ENCODE data around the gene IL5RA.

Gene IL5RA, protein sequence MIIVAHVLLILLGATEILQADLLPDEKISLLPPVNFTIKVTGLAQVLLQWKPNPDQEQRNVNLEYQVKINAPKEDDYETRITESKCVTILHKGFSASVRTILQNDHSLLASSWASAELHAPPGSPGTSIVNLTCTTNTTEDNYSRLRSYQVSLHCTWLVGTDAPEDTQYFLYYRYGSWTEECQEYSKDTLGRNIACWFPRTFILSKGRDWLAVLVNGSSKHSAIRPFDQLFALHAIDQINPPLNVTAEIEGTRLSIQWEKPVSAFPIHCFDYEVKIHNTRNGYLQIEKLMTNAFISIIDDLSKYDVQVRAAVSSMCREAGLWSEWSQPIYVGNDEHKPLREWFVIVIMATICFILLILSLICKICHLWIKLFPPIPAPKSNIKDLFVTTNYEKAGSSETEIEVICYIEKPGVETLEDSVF

DNA sequence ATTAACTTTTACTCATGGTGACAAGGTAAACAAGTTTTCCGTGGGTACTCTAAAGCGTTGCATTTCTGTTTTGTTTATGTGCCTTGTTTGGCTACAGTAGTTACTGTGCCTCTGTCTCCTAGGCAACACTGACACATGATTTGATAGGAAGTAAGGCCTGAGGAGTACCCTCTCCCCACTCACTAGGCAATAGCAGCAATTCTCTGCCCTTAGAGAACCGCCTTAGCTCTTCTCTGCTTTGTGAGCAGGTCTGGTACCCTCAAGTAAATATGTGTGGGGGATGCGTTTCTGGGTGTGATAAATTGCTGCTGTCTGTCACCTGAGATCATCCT is at the start of gene IL5RA:
IL5RA (minus strand) TSS at position 76 of the 332 bp plus-strand sequence. CDS start 5,390 bp downstream, outside the sequence.
- FAIRE-seq (no peak), DNase-seq (ENCODE audit: low spot score) (no peak)

DNA sequence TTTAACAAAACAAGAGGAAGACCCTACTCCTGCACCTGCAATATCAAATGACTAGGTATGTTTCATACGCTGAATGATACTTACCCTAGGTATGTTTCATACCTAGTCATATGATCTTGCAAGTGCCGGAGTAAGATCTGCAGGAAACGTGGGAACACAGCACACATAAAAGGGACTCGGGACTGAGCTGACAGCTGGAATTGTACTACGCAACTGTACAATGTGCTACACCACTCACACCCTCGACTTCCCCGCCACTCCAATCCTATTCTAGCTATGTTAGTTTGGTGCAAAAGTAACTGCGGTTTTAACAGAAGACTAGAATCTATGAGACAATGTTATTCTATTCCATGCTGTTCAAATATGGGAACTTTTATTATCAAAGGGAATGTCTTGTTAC is 47.3 kb upstream of the IL5RA start:
- FAIRE-seq = no peak
- no peak for DNase-seq (ENCODE audit: low spot score)

DNA sequence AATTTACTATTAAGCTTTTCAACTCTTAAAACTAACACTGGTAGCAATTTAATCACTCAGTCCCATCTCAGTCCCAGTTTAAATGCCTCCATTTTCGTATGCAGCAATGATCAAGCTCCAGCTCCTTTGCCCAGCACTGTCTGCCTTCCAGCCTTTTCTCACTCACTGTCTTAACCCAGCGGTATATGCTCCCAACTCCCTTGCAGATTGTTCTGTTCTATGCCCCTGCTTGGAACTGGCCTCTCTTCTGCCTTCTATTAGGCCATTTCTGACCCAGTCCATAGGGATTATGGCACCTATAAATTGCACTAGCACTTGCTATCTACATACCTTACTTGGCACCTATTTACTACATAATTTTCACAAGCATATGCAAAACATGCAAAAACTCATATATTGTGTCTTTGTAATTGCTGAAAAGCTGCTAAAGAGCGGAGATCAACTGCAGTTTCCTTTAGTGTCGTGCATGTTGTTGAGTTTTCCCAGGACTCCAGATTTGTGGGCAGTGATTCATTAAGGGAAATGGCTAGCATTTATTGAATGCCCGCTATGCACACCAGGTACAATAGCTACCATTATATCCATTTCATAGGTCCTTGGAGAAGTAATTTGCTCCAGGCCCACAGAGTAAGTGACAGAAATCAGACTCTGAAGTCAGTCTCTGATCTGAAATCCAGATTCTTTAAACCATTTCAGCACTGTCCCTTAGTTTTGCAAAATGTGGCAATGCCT is 44.9 kb upstream of the IL5RA start:
- no peak for DNase-seq (ENCODE audit: low spot score)
- no peak for FAIRE-seq

DNA sequence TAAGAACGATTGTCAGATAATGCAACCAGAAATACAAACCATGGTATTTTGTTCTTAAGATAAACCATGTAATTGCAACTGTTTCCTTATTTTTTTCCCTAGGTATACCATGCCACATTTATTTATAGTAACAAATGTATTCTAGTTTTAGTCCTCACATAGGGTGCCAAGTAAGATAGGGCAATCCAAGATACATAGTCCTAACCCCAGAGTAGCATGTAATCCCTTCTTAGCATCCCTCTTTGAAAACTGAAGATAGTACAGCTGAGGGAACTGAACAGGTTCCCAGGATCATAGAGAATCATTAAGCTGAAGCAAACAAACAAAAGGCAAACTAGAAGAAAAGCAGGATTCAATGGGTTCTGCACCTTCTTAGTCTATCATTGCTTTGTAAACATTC is 41.3 kb upstream of the IL5RA start:
- DNase-seq (ENCODE audit: low spot score) = no peak
- FAIRE-seq = no peak

DNA sequence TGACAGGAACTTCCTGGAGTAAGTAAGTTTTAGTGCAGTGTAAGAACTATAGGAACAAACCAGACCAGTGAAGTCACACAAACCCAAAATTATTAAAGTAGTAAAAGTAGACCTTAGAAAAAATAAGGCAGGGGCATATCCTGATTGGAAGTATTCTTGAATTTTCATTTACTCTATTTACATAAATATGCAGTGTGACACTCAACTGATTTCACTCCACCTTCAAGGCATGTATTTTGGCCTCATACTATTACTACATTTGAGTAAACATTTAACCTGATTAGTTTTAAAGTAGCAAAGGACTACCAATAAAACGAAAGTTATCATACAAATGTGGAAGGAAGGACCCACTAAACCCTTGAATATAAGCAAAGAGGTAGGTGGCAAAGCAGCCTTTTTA is 39.4 kb upstream of the IL5RA start:
- FAIRE-seq = no peak

DNA sequence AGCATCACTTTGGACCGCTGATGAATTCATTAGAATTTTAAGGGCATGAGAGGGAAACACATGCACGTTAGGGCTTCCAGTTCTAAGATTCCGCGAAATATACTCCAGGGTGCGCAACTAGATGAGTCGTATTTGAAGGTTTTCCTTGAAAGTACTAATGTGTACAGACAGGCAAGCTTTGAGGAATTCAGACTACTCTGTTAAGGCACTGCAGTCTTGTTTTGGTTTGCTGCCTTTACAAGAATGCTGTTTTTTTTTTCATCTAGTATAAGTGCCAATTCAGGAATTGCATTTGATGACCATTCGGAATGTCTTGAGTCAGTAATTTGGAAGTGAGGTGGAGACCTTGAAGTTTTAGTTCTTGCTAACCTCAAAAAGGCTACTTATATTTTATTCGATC is 35.7 kb upstream of the IL5RA start:
- no peak for DNase-seq (ENCODE audit: low spot score)
- no peak for FAIRE-seq

More for the DNA sequence above, 39.4 kb upstream of the IL5RA start:
- DNase-seq (ENCODE audit: low spot score) = no peak

DNA sequence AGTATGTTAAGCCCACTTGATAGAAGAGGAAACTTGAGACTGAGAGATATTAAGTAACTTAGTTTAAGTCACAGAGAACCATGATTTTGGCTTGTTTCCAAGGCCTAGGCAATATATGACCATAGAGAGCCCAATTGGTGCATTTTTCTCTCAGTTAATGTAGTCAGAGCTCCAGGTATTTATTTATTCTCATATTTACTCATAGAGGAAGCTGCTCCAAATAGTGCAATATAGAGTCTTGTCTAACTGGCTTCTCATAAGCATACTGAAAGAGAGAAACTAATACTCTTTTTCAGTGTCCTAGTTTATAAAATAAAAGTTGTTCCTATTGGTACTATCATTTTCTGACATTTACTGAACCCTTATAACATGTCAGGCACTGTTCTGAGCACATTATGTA is 31.8 kb upstream of the IL5RA start:
- no peak for DNase-seq (ENCODE audit: low spot score)
- FAIRE-seq = no peak

DNA sequence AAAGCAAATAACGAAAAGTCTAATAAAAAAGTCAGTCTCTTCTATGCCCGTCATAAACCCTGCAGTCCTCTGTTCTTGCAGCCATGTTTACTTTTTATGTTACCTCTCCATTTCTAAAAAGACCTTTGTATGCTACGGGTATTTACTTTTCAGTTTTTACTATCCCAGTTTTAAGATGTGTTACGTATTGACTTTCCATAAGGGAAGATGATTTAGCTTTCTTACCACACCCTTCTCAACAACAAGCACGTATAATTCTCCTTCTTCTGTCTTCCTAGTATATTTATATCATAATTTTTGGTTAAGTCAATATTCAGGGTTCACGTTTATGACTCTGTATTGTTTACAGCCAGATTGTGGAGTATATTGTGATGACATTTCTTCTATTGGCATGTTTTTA is 27.4 kb upstream of the IL5RA start:
- DNase-seq (ENCODE audit: low spot score) (no peak), FAIRE-seq (no peak)

DNA sequence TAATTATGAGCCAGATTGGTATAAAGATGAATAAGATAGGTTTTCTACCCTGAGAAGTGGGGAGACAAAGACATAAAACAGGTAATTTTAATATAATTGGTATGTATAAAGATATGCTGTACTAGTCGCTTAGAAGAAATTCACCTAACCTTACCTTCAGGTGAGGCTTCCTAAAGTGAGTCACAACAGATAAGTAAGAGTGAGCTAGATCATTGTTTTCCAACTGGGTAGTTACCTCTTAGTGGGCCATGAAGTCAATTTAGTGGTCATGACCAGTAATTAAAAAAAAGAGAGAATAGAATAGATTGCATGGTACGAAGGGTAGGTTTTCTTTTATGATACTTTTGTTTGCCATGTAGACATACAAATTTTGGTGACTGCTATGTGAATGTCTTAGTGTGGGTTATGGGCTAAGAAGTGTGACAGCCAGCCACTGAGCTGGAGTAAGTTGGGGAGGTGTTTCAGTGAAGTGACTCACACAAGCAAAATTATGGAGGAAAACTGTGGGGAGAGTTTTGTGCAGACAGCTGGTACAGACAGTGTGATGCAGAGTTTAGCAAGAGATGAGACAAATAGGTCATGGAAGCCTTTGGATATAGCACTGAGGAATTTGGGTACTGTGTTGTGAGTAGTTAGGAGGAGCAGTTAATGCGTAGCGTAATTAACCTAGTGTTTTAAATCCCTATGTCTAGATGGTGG is 24.7 kb upstream of the IL5RA start:
- FAIRE-seq (no peak), DNase-seq (ENCODE audit: low spot score) (no peak)

DNA sequence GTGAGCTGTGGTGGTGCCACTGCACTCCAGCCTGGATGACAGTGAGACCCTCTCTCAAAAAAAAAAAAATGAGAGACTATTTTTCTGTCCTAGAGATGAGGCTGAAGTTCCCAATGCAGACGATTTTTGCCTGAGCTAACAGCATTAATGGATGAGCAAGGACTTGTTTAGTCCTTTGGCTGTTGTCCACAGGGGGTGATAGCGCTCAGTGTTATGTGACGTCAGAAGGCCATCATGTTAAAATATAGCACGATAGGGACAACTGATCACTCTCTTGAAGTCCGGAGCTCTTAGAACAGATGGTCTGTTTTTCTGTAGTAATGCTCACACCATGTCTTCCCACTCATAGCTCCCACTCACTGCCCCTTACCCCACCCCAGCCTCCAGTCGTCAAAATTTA is 23.3 kb upstream of the IL5RA start:
- DNase-seq (ENCODE audit: low spot score) (no peak), FAIRE-seq (no peak)

DNA sequence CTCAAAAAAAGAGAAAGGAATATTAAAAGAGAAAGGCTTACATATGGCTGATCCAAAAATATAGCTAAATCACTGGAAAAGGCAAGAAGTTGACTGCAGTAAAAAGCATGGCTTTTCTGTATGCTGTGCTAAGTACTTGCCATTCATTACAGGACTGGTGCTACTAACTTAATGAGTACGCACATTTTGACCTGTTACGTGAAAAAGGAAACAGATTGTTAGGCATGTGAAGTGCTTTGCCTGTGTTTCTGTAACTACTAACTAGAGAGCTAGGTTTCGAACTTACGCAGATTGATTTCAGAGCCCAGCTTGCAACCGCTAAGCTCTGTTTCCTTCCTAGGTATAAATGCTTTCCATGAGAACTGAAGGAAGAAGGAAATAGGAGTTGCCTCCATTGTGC is 19.4 kb upstream of the IL5RA start:
- FAIRE-seq (no peak), DNase-seq (ENCODE audit: low spot score) (no peak)

DNA sequence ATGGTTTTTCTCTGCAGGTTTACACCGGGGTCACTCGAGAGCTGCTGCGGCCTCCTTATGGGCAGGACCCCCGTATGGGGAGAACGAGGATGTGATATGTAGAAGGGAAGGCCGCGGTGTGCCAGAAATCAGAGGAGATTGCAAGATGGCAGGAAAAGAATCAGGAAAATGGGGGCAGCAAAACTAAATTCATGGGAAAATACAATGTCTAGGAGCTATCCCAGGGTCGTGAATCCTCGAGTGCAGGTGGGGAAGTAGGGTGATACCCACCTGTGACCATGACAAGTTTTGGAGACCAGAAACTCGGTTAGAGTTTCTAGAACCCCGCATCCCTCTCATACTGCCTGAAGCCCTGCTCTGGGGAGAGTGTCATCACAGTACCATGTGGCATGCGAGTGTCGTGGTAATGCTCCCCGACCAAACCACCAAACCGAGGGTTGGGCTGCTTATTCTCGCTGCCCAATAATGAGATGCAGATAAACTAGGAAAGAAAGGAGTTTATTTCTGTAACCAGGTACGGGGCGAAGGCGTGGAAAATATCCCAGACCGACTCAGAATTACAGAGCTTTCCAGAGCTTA is 17.3 kb upstream of the IL5RA start:
- DNase-seq (ENCODE audit: low spot score) = no peak
- FAIRE-seq = no peak

DNA sequence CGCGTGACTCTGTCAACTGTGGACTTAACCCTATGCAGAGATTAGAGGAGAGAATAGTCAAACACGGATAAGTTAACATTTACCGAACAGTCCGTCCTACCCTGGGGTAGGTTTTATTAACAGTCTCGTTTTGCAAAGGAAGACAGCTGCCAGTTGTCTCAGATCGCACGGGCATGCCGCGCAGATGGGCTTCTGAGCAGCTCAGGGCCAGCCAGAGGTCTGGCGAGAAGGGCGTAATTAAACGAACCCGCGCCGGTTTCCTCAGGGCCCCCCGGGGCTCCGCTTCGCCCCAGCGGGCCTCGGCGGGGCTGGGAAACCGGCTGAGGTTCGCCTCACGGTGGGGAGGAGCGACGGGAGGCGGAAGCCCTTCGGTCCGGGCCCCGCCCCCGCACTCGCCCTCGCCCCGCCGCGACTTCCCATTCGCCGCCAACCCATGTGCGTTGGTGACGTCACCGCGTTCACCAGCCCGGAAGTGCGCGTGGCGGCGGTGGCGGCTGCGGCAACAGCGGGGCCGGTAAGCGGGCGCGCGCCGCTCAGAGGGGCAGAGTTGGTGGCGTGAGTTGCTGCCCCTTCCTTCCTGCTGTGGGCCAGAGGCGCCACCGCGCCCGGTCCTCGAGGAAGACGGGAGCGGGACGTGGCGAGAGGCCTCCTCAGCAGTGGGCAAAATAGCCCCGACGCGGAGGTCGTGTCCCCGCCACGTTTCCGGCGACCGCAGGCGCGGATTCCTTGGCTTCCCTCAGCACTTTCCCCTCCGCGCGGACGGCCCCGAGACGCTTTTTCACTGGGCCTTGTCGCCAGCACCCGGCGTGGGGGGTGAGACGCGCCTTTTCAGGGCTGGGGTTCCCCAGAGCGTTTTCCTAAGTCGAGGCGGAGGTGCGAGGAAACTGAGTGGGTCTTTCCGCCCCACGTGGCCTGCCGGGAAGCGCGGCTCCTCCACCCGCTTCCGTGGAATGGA is 16.6 kb upstream of the IL5RA start, which contains the start of gene TRNT1:
TRNT1 (plus strand) TSS at position 464 of the 955 bp plus-strand sequence. CDS start 2,101 bp downstream, outside the sequence.
- FAIRE-seq = no peak

DNA sequence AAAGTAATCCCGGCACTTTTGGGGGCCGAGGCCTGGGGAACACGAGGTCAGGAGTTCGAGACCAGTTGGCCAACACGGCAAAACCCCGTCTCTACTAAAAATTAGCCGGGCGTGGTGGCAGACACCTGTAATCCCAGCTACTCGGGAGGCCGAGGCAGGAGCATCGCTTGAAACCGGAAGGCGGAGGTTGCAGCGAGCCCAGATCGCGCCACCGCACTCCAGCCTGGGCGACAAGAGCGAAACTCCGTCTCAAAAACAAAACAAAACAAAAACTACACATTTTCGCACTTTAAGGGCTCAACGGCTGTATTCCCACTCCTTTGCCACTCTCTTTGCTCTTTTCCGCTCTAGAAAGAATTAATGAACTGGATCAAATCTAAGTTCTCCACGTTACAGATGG is 15.8 kb upstream of the IL5RA start:
- DNase-seq (ENCODE audit: low spot score) (no peak), FAIRE-seq (no peak)

More for the DNA sequence above, 16.6 kb upstream of the IL5RA start, which contains the start of gene TRNT1:
- peak; percentile 75 for DNase-seq (ENCODE audit: low spot score)

DNA sequence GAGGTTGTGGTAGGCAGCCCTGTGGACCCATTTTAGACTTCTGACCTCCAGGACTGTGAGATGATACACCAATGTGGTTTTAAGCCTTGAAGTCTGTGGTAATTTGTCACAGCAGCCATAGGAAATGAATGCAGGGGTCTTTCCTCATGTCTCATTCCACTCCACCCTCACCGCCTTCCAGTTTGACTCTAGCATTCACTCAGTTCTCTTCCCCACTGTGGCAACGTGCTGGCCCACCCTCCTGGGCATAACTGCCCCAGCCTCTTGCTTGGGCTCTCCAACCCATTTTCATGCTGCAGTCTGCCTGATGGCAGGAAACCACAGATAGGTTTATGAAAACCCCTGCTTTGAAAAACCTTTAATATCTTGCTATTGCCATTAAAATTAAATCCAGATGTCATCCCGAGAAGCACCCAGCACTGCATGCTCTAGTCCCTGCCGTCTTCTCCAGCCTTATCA is 9.2 kb upstream of the IL5RA start:
- no peak for DNase-seq (ENCODE audit: low spot score)
- FAIRE-seq = no peak

DNA sequence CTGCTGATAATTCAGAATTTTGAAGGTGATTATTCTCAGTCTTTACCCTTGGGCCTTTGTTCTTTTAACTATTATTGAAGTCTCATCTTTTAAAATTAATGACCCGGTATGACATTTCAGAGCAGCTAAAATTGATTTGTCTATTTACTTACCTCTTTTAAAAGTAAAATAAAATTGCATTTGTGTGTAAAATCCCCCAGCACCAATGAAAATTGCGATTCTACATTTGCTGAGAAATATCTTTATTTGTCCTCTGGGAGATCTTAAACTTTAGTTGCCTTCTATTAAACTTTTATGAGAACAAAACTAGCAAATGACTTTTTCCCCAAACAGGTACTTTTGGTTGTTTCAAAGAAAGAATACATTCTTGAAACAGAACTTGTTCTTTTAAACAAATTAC is 7.5 kb upstream of the IL5RA start:
- FAIRE-seq (no peak), DNase-seq (ENCODE audit: low spot score) (no peak)

DNA sequence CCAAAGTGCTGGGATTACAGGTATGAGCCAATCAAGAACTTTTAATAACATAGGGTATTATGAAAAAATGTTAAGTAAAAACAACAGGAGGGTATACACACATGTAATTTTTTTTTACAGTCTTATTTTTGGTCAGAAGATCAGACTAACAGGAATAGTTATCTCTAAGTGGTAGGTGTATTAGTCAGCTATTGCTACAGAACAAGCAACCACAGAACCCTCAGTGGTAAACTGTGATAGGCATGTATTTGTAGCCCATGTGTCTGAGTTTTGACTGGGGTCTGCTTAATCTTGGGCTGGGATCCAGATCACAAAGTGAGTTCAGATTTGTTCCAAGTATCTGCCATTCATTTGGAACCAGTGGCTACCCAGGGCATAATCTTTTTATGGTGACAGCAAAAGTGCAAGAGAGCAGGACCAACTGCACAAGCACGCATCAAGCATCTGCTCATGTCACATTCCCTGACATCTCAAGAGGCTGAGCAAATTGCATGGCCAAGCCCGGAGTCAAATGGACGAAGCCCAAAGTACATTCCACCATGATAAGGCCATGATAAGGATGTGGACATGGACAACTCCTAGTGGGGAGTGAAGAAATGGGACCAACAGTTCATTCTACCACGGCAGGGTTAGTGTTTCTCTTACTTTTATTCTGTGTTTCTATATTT is 3.0 kb upstream of the IL5RA start:
- FAIRE-seq (no peak), DNase-seq (ENCODE audit: low spot score) (no peak)

DNA sequence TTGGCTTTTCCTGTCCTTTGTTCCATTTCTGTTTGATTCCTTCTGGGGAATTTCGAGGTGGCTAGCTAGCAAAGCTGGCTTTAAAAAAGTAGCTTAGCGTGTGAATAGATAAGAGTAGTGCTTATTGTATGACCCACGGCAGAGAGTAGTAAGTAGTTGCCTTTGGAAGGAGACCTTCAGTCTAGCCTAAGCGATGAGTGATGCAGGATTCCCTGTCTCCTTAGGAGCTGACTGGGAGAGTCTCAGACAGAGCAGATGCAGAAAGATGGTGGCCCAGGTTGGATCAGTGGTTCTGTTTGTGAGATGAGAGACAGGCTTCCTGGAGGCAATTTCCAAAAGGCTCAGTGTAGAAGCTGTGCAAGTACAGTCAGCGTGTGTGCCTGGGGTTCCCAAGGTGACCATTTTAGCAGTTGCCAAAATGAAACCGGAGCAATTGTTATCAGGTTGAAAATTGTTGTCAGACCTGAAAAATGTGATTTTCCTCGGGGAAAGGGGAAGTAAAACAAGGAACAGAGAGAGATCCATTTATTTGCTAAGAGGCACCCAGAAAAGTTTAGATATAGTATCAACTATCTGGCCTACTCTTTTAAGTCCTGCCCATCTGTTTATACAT is 681 bp upstream of the IL5RA start:
- DNase-seq (ENCODE audit: low spot score) (no peak), FAIRE-seq (no peak)

Measured in RCC 7860 (cell line).